ENCODE results near the gene NHERF1.

Gene NHERF1

GRCh38 chr17:74769856-74770497, 21.5 kb downstream of the NHERF1 start:
- no peak for FAIRE-seq

GRCh38 chr17:74770498-74771318, 22.3 kb downstream of the NHERF1 start:
- no peak for FAIRE-seq

DNA sequence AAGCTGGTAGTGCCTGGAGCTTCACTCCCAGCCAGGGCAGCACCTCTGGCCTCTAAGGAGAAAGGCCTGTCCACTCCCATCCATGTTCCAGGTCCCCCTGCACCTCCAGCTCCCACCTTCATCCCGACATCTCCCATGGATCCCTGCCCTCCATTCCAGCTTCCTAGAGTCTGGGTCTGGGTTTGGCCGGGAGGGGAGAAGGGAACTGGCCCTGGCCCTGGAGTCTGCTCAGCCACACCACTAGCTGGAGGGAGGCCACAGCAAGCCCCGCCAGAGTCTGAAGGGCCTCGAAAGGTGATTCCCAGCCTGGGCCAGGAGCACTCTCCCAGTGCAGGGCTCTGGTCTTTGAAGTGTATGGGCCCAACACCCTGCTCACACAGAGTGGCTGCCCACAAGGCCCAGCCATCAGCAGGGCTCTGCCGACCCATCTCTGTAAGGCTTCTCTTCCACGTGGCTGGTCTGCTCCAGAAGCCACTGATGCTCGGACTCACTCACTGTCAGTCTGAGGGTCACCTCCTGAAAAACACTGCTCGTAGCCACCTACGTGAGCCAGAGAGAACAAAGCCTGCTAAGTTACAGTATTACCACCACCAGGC, 23.0 kb downstream of the NHERF1 start:
- FAIRE-seq = no peak

DNA sequence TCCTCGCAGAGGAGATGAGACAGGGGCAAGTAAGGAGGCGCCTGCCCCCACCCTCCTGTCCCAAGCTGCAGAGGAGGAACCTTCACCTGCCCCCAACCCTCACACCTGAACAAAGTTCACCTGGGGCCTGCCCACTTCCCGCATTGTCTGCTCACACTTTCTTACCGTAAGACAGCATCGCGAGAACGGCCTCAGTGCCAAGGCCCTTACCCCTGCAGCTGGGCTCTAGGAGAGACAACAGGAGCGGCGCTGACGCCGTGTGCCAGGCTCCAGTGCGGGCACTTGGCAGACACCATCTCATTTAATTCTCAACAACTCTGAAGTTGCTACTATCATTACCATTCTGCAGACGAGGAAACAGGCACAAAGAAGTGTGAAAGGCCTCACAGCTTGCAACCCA, 23.6 kb downstream of the NHERF1 start:
- no peak for FAIRE-seq

DNA sequence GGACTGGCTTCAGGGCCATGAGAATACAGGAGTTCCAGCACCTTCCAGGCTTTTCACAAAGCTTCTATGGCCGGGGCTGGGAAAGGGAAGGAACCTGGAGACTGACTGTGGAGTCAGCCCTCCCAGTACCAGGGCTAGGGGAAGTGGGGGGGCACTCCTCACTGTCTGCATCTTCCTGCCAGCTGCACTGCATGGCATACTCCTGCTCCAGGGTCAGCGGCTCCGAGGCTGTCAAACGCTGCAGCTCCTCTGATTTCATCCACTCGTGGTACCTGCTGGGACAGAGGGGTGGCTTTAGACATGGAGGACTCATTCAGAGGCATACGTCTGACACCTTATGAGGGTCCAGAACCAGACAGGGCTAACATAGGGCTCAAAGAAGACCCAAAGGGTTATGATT, 25.0 kb downstream of the NHERF1 start:
- no peak for FAIRE-seq

DNA sequence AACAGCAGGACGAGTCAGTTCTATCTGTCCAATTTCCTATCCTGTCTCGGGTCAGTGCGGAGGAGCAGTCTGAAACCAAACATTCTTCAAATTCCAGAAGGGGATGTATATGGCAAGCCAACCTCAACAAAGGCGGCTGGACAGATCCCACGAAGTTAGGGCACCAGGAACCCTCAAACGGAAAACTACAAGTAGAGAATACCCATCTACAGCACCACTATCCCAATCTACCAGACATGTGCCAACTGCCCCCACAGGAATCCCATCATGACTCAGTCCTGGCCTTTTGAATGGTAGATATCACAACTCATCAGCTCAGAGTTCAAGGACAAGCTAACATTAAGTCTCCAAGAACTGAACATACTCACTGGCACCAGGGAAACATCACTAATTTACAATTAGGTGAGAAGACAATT, 25.5 kb downstream of the NHERF1 start:
- no peak for FAIRE-seq

DNA sequence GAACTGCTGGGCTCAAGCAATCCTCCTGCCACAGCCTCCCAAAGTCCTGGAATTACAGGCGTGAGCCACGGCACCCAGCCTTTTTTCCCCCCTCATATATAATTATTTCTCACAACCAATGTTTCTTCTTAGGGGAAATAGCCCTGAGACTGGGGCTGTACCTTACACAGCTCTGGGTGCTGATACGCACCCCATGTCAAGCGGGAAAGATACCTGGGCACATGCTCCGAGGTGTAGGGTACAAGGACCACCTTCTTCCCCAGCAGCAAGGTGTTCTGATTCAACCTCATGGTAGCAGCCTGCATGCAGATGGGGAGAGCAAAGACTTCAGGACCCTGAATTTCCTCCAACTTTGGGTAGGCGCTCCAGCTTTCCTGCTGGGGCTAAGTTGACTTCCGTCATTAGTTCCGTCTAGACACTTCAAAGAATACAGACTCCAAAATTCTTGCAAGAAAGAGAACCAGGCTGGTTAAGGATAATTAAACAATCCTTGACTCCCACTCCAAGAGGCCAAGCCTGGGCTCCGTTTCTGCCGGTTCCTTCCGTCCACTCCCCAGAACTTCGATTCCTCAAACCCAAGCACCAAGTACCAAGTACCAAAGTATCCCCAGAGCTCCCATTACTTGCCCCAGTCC, 27.1 kb downstream of the NHERF1 start:
- no peak for FAIRE-seq

GRCh38 chr17:74776044-74776962, 27.9 kb downstream of the NHERF1 start, which contains the start of gene NAT9:
TSS of gene NAT9 (minus strand) at chr17:74776345. CDS start at chr17:74775698, 647 bp downstream.
- no peak for FAIRE-seq

GRCh38 chr17:74776990-74777389, 28.6 kb downstream of the NHERF1 start:
- FAIRE-seq = no peak

- FAIRE-seq = no peak
These were observed 29.6 kb downstream of the NHERF1 start for GRCh38 chr17:74777901-74778515.

- FAIRE-seq = no peak
These were observed 30.5 kb downstream of the NHERF1 start for GRCh38 chr17:74778960-74779359.

GRCh38 chr17:74779501-74779900, 31.1 kb downstream of the NHERF1 start:
- no peak for FAIRE-seq

- no peak for FAIRE-seq
These were observed 31.5 kb downstream of the NHERF1 start for GRCh38 chr17:74779948-74780400.

GRCh38 chr17:74780443-74781238, 32.2 kb downstream of the NHERF1 start:
- FAIRE-seq = no peak

- FAIRE-seq = no peak
These were observed 34.1 kb downstream of the NHERF1 start for GRCh38 chr17:74782571-74782970.

DNA sequence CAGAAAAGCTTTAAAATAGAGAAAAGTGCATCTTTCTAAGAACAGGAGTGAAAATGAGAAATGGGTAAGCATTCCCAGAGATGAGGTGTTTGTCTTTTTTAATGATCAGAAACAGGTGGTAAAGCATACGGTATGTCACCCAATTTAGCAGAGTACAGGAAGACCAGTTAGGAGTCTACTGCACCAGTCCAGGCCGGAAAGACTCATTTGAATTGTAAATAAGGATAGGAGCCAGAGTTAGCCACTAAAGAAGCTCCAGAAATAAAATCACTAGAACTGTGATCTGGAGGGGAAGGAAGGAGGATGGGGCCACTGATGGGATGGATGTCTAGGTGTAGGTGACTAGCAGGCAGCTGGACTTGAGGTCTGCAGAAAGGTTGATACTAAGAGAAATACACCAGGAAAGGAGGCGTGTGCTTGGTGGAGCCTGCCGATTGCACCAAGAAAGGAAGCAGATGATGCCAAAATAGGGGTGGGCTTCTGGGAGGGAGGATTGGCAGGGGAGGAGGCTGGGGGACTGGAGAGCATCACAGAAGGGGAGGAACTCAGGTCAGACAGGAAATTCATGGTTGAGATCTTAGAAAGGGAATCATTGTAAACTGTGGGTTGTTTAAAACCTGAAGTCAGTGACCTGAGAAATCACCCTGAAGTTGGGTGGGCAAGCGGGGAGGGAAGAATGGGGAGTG, 35.8 kb downstream of the NHERF1 start:
- no peak for FAIRE-seq

DNA sequence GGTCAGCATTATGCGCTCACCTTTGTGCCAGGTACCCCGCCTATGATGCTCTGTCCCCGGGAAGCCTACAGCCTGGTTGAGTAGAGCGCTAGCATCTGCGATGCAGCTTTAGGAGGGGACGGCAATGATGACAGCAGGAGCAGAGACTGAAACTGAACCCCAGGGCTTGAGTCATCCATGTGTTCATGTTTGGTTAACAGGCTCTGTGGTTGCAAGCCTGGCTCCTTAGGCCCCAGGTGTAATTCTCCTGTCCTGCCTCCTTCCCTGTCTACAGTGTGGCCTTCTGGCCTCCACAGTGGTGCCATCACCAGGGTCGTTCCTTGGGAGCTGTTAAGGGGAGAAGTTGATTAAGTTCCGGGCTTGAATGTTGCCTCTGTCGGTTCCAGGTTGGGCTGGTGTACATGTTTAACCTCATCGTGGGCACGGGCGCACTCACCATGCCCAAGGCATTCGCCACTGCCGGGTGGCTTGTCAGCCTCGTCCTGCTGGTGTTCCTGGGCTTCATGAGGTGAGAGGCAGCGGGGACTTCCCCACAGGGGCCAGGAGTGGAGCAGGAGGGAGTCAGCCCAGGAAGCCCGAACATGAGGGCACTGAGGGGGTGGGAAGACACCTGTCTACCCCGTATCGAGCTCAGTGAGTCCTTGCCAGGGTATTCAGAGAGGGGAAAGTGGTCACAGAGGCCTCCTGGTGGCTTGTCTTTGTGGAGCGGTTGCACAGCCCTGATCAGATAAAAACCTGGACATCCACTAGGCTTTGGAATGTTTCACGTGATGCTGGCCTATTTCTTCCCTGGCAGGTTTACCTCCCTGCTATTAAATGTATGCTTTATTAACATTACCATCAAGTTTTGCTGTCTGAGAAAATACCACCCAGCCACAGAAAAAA, 36.9 kb downstream of the NHERF1 start:
- no peak for FAIRE-seq

GRCh38 chr17:74785981-74786360, 37.5 kb downstream of the NHERF1 start:
- no peak for FAIRE-seq

- FAIRE-seq = no peak
These were observed 38.1 kb downstream of the NHERF1 start for GRCh38 chr17:74786431-74787055.

All from endometrium (tissue), 2 donors.